Loucy (cell line): Measurements from ENCODE around the gene PLCL1.
A peak's percentile ranks its signal among the peaks of the same experiment; 100 is the strongest.

Experiments
- EZH2phosphoT487 ChIP-seq: fragments of 200-600 bp; IDR thresholded peaks from 2 replicates; pipeline ENCODE4 v1.6.1; 2018; ENCODE audit warnings: antibody characterized with exemption, mild to moderate bottlenecking, moderate library complexity, borderline replicate concordance
- TF ChIP-seq, protein P1 (sequence below): fragments of 200-600 bp; sonication (generic); conservative IDR thresholded peaks from 2 replicates; pipeline ENCODE4 v1.5.1; 2014; ENCODE audit warnings: mild to moderate bottlenecking, antibody characterized with exemption, low read length

DNA sequence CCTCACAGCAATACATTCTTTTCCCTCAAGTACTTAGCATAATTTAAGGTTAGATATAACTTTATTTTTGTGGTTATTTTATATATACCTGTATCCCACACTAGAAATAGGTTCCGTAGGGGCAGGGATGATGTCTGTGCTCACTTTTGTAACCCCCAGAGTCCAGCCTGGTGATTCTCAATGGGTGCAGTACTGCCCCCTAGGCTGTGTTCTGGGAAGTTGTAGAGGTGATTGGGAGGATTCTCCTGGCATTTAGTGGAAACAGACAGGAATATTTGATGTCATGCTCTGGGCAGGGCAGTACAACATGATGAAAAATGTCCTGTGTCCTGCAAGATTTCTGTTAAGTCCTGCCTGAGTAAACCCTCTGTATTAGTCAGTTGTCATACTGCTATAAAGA, 333.3 kb downstream of the PLCL1 start:
- TF ChIP-seq, protein P1, sequence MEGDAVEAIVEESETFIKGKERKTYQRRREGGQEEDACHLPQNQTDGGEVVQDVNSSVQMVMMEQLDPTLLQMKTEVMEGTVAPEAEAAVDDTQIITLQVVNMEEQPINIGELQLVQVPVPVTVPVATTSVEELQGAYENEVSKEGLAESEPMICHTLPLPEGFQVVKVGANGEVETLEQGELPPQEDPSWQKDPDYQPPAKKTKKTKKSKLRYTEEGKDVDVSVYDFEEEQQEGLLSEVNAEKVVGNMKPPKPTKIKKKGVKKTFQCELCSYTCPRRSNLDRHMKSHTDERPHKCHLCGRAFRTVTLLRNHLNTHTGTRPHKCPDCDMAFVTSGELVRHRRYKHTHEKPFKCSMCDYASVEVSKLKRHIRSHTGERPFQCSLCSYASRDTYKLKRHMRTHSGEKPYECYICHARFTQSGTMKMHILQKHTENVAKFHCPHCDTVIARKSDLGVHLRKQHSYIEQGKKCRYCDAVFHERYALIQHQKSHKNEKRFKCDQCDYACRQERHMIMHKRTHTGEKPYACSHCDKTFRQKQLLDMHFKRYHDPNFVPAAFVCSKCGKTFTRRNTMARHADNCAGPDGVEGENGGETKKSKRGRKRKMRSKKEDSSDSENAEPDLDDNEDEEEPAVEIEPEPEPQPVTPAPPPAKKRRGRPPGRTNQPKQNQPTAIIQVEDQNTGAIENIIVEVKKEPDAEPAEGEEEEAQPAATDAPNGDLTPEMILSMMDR: peak; percentile 38; the same call in 1 of the 2 replicates
- no peak for TF ChIP-seq EZH2phosphoT487
